ENCODE results near the gene PTPRR. TPM values are rescaled to one million over a fixed set of nuclear protein-coding genes. Genes with fewer than 3 reads are reported as not detected.

PTPRR gene
- total and polyA plus RNA-seq, 2 of the 13 experiments (the other 11 are each of a cell fraction or from before 2014, with no cell fraction given), result not detected

GRCh38 chr12:70847871-70848270 is 72.7 kb downstream of the PTPRR start (continued):
- TF ChIP-seq CHD2 (IDR thresholded peaks at IDR 0.05; ENCODE audit: low read depth, low read length) (no peak), CEBPB (IDR thresholded peaks at IDR 0.05; ENCODE audit: borderline replicate concordance, low read depth, low read length) (no peak), ZNF224 (CRISPR knock-in tag; IDR thresholded peaks at IDR 0.05) (no peak), MLLT10 (CRISPR knock-in tag; IDR thresholded peaks at IDR 0.05) (no peak), MYNN (CRISPR knock-in tag; IDR thresholded peaks at IDR 0.05; ENCODE audit: low read depth) (no peak), ZNF407 (CRISPR knock-in tag; IDR thresholded peaks at IDR 0.05; ENCODE audit: not compliant biosample characterization) (no peak)

Measured in HepG2 (cell line).